Measurements from ENCODE around the gene PSMD11.

The PSMD11 gene

DNA sequence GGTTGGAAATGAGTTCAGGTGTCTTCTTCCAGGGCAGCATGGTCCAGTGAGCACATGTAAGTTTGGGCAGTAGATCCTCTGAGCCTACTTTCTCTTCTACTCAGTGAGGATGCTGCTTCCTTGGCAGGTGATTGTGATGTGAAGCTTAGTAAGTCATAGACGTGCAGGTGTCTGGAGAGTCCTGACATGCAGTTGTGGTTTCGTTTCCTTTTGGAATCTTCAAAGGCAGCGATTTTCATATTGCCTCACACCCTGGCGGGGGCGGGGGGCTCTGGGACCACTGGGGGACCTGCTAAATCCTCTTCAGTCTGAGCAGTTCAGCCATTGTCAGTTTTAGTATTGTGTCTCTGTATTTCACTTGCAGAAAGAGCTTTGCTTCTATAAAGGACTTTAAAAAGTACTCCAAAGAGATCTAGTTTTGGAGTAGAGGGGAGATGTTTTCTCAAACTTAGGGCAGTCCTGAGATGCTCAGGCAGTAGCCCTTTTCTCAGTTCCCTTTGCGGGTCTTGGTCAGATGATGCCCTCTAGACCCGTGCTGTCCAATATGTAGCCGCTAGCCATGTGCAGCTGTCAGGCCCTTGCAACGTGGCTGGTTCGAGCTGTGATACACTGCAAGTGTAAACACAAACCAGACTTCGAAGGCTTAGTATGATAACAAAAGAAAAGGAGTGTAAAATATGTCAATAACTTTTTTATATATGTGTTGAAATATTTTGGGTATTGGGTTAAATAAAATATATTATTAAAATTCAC is 38.4 kb downstream of the PSMD11 start:
- no peak overlapping the region for H3K4me3 ChIP-seq (ENCODE audit: low read length)
- no peak for TF ChIP-seq ZNF274 (IDR thresholded peaks at IDR 0.05; ENCODE audit: low read depth, low read length)

DNA sequence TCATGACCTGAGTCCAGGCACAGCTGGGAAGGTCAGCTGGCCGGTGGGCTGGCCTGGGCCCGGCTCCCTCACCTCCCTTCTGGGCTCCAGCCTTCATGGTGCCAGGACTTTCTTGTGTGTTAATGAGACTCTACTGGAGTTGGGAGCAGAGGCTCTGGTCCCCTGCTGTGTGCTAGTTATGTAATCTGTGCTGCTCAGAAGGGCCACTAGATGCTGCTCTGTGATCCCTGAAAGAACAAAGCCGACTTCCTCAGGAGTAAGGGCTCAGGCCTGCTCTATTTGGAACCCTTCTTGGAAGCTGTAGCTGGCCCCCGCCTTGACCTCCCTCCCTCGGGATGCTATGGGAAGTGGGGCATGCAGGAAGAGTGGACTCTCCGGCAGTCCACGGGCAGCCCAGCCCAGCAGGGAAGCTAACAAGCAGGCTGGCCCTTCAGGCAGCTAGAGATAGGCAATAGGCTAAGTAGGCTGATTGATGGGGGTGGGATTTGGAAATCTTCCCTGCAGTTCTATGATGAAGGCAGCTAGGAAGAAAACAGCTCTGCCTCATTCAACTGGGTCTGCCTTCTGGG is 39.2 kb downstream of the PSMD11 start:
- TF ChIP-seq ZNF274 (IDR thresholded peaks at IDR 0.05; ENCODE audit: low read depth, low read length), result no peak
- no peak overlapping the region for H3K4me3 ChIP-seq (ENCODE audit: low read length)

DNA sequence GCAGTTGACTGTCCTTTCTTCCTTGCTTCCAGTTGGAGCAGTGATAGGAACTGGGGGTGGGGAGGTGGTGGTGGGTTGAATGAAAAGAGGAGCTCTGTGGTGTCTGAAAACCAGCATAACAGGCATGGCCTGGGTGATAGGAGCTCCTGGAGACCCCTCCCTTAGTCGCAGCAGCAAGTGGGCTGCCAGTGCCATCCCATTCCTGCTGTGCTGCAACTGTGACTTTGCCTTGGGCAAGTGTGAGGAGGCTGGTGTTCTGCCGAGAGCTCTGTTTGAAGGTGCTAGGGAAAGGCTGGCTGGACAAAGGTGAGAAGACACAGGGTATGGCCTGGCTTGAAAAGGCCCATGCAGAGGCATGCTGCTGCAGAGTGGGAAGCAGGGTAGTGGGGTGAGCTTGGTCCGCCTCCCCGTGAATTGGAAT is 39.7 kb downstream of the PSMD11 start:
- TF ChIP-seq ZNF274 (IDR thresholded peaks at IDR 0.05; ENCODE audit: low read depth, low read length), result no peak

DNA sequence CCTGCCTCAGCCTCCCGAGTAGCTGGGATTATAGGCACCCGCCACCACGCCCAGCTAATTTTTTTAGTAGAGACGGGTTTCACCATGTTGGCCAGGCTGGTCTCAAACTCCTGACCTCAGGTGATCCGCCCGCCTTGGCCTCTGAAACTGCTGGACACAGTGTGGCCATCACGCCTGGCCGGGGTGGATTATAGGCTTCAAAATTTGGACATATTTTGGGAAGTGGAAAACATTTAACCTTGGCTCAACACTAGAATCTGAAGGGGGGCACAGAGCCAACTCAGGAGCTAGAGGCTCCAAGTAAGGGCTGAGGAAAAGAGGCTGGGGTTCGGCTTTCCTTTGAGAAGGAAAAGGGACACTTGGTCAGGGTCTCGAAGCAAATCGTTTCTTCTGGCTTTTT is 40.3 kb downstream of the PSMD11 start:
- no peak overlapping the region for H3K4me3 ChIP-seq (ENCODE audit: low read length)
- no peak for TF ChIP-seq ZNF274 (IDR thresholded peaks at IDR 0.05; ENCODE audit: low read depth, low read length)

More for the DNA sequence above, 39.7 kb downstream of the PSMD11 start:
- no peak overlapping the region for H3K4me3 ChIP-seq (ENCODE audit: low read length)

DNA sequence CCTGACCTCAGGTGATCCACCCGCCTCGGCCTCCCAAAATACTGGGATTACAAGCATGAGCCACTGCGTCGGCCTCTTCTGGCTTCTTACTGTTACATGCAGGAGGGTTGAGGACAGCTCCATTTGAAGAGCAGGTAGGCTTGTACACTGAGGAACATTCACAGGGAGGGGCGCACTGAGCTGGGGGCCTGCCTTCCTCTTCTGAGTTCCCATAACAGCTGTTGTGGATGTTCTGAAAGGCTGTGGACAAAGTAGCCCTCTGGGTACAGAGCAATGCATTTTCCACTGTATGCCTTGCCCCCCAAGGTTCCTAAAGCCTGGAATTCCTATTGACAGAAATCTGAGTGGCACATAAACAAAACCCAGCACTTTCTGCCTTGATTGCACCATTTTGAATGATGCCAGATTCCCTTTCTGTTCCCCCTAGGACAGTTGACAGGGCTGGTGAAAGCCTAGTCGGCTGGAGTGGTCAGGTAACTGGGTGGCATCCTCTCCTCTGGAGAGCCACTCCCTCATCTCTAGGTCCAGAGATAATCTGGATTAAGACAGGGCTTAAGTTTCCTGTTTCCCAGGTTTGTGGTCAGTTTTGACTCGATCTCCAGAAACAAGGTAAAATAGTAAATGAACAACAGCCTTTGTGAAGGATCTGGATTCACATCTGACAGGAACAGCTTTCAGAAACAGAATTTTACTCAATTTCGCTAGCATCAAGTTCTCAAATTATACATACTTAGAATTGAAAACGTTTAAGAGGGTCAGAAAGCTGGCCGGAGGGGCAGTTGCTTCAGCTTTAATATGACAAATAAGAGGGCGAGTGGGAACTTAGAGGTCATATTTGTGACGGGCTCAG is 41.2 kb downstream of the PSMD11 start:
- no peak overlapping the region for H3K4me3 ChIP-seq (ENCODE audit: low read length)
- no peak for TF ChIP-seq ZNF274 (IDR thresholded peaks at IDR 0.05; ENCODE audit: low read depth, low read length)

DNA sequence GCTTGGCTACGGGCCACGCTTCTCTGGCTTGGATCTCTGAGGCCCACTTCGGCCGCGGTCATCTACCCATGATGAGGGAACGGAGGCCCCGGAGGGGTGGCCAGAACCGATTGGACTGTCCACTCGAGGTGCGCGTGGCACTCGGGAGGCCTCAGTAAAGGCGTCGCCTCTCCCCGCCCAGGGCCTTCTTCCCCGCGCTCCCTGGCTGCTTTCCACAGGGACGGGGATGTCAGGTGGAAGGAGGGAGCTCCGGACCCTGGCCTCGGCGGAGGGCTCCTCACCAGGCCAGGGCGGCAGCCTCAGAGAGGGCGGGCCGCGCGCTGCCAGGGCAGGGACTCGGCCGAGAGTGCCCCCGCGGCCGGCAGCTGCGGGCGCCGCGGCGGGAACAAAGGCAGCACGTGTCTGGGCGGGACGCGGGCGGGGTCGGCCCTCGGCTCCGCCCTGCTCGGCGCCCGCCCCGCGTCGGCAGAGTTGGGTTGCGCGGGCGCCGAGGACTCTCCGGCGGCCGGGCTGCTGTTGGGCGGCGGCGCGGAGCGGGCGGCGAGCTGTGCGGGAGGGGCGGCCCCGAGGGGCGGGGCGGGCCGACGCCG is 41.9 kb downstream of the PSMD11 start:
- H3K4me3 ChIP-seq (ENCODE audit: low read length), result peak overlapping the region; percentile 61; the same call in 1 of the 2 replicates
- no peak for TF ChIP-seq ZNF274 (IDR thresholded peaks at IDR 0.05; ENCODE audit: low read depth, low read length)

DNA sequence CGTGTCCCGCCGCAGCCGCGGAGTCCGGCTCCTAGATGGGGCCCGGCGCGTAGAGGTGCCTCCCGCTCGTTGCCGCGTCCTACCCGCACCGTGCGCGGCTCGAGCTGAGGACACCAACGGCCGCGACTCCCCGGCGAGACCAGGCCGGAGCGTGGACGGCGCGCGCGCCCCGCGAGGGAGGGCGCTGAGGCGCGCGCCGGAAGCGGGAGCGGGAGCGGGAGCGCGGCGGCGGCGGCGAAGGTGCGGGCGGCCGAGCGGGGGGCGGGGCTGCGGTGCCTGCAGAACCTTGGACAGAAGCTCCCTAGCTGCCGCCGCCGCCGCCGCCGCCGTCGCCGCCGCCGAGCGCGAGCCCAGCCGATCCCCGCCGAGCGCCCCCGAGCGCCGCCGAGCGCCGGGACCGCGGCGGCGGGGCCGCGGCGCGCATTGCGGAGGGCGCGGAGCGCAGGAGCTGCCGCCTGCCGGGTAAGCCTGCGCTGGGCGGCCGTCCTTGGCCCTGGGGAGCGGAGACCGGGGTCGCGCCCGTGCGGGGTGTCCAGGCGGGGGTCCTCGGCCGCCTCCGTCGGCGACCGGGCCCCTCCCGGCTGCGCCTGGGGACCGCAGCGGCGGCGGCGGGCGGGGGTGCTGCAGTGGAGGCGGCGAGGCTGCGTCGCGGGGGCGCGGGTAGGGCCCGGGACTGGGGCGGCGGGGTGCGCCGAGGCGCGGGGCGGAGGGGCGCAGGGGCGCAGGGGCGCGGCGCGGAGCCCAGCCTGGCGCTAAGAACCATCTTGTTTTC is 42.6 kb downstream of the PSMD11 start, which contains the start of gene CDK5R1:
Gene CDK5R1, plus strand, starts transcription at position 293 of the 772 bp plus-strand sequence. CDS start 628 bp downstream, outside the sequence.
- H3K4me3 ChIP-seq (ENCODE audit: low read length), result peak within 1 kb of the TSS; percentile 61
- TF ChIP-seq ZNF274 (IDR thresholded peaks at IDR 0.05; ENCODE audit: low read depth, low read length), result no peak

DNA sequence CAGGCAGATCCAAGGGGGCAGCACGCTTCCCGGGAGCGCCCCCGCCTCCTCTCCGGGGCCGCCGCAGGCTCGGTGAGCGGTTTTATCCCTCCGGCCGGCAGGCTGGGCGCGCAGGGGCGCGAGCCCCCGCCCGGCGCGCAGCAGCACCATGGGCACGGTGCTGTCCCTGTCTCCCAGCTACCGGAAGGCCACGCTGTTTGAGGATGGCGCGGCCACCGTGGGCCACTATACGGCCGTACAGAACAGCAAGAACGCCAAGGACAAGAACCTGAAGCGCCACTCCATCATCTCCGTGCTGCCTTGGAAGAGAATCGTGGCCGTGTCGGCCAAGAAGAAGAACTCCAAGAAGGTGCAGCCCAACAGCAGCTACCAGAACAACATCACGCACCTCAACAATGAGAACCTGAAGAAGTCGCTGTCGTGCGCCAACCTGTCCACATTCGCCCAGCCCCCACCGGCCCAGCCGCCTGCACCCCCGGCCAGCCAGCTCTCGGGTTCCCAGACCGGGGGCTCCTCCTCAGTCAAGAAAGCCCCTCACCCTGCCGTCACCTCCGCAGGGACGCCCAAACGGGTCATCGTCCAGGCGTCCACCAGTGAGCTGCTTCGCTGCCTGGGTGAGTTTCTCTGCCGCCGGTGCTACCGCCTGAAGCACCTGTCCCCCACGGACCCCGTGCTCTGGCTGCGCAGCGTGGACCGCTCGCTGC is 43.3 kb downstream of the PSMD11 start:
- no peak for TF ChIP-seq ZNF274 (IDR thresholded peaks at IDR 0.05; ENCODE audit: low read depth, low read length)
- peak overlapping the region; percentile 59 for H3K4me3 ChIP-seq (ENCODE audit: low read length)

DNA sequence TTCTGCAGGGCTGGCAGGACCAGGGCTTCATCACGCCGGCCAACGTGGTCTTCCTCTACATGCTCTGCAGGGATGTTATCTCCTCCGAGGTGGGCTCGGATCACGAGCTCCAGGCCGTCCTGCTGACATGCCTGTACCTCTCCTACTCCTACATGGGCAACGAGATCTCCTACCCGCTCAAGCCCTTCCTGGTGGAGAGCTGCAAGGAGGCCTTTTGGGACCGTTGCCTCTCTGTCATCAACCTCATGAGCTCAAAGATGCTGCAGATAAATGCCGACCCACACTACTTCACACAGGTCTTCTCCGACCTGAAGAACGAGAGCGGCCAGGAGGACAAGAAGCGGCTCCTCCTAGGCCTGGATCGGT is 43.9 kb downstream of the PSMD11 start:
- TF ChIP-seq ZNF274 (IDR thresholded peaks at IDR 0.05; ENCODE audit: low read depth, low read length), result no peak
- peak overlapping the region; percentile 59 for H3K4me3 ChIP-seq (ENCODE audit: low read length)

DNA sequence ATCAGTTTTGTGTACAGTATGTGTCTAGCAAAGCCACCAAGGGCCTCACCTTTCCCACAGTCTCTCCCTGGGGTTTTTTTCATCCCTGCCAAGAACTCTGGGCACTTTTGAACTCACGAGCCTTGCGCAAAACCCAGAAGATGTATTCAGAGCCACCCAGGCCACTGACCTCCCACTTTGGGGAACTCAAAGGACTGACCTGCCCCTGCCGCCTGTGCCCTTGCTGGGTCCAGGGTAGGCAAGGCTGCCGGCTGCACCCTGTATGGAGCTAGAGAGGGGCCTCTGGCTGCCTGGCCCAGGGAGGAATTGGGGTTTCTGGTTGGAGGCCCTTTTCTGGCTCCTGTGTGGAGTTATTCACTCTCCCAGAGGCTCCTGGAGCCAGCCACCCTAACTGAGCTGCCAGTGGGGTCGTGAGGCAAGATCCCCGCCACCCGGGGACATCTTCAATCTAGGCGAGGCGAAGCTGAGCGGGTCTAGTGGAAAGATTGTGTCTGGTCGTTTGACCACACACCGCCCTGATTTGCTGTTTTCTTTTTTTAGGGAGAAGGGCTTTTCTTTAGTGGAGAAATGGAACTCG is 44.4 kb downstream of the PSMD11 start:
- peak overlapping the region; percentile 59 for H3K4me3 ChIP-seq (ENCODE audit: low read length)
- TF ChIP-seq ZNF274 (IDR thresholded peaks at IDR 0.05; ENCODE audit: low read depth, low read length), result no peak

DNA sequence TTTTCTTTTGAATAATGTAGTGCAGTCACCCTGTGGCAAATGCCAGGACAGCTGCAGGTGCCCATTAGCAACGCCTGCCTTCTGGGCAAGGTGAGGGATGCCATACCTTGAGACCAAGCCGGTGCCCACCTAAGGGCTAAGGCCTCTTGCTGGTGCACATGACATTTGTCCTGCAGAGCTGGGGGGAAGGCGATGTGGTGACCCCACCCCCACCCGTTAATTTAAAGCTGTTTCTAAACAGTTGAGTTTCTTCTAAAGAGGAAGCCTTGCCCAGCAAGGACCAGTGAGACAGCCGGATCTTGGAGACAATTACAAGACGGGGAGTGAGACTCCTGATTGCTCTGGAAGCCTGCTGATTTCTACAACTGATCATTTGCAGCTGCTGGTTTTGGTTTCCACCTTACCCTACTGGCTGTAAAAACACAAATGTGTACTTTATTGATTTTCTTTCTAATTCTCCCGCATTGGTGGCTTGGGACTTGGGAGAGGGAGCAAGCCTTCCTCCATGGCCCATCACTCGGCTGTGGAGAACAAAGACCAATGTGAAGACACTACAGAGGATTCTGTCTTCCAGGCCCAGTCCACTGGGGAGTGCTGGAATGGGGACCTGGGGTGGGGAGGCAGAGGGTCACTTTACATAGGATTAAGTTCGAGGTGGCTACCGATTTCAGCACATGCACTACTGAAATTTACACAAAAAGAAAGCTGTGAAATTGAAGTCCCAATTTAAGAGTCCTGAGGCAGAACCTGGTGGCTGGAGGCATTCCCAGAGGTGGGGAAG is 45.2 kb downstream of the PSMD11 start:
- H3K4me3 ChIP-seq (ENCODE audit: low read length), result peak overlapping the region; percentile 59
- no peak for TF ChIP-seq ZNF274 (IDR thresholded peaks at IDR 0.05; ENCODE audit: low read depth, low read length)

DNA sequence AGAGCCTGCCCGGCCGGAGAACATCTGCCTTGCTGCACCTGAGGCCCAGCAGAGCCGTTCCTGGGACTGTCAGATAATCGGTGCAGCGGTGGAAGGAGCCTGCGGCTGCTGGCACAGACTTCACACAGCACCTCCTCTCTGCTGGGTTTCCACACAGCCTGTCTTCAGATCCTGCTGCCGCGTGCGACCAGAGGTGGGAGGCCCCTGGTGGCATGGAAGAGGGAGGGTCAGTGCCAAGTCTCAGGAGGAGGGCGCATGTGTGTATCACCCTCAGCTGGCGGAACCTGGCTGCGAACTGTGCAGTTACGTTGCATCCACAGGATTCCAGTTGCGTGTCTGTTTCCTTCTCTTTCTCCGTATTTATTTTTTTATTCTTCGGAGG is 45.8 kb downstream of the PSMD11 start:
- TF ChIP-seq ZNF274 (IDR thresholded peaks at IDR 0.05; ENCODE audit: low read depth, low read length), result no peak
- peak overlapping the region; percentile 59 for H3K4me3 ChIP-seq (ENCODE audit: low read length)

All from GM08714 (cell line).